SK-N-MC (cell line): Measurements from ENCODE around the gene EPC2.

Experiments
- EZH2 ChIP-seq: fragments of 200-600 bp; sonication (generic); IDR thresholded peaks from one replicate; pipeline ENCODE4 v1.6.1; 2017; ENCODE audit warnings: antibody characterized with exemption
- POLR2AphosphoS5 ChIP-seq: IDR thresholded peaks from 2 replicates; pipeline ENCODE4 v1.6.1; 2012; ENCODE audit warnings: mild to moderate bottlenecking, low read depth, low read length, borderline replicate concordance

DNA sequence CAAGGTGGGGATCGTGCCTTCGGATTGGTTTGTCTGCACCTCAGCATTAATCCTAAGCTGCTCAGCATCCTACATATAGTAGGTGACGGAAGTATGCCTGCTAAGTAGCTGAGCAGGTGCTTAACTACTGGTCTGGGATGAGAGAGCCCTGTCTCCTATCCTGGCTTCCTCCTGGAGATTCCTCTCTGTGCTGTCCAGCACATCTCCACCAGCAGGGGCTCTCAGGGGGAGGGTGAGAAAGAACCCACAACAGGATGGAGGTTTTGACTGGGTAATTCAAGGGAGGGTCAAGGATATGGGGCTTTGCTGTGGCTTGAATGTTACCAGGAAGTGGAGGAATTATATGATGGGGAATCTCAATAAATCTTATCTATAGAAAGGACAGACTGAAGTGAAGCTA lies 185.1 kb downstream of the EPC2 start:
- no peak for TF ChIP-seq EZH2
- no peak for TF ChIP-seq POLR2AphosphoS5
